Measurements from ENCODE around the gene MAP1B. TPM values are rescaled to one million over a fixed set of nuclear protein-coding genes. Genes with fewer than 3 reads are reported as not detected.

Gene MAP1B
- polyA plus RNA-seq, 1 donor (not counting 4 experiments of a cell fraction or from before 2014, with no cell fraction given): 3.3 TPM

DNA sequence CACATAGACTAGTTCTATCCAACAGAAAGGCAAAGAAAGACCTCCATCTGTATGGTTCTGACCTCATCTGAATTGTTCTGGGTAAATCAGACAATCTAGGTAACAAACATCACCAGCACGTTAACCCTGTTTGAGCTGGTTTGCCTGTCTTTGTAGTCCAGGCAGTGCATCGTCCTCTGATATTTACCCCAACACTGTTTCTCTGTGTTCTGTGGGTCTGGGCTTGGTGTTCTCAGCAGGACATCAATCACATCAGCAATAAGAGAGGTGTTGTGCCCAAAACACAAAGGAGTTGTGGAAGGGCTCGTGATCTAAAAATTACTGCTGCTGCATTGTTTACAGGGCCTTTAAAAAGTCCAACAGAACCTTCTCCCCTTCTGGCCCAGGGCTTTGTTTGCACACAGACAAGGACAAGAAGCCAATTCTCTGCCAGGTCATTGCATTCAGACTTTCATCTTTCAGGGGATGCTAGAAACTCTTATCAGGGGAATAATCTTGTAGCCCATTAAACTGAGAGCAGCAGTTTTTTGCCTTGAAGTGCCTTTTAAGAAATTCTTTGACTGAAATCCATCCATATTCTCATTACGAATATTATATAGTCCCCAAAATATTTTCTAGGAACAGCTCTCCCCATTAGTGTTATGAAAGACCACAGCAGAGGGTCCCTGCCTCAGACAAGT is 30.5 kb upstream of the MAP1B start:
- no peak overlapping the region for H3K4me2 ChIP-seq (ENCODE audit: control insufficient read depth, extremely low read depth, insufficient read depth, low read depth, low read length)
- no peak for TF ChIP-seq EZH2 (IDR thresholded peaks at IDR 0.05; ENCODE audit: low read length)
- TF ChIP-seq, protein P1, sequence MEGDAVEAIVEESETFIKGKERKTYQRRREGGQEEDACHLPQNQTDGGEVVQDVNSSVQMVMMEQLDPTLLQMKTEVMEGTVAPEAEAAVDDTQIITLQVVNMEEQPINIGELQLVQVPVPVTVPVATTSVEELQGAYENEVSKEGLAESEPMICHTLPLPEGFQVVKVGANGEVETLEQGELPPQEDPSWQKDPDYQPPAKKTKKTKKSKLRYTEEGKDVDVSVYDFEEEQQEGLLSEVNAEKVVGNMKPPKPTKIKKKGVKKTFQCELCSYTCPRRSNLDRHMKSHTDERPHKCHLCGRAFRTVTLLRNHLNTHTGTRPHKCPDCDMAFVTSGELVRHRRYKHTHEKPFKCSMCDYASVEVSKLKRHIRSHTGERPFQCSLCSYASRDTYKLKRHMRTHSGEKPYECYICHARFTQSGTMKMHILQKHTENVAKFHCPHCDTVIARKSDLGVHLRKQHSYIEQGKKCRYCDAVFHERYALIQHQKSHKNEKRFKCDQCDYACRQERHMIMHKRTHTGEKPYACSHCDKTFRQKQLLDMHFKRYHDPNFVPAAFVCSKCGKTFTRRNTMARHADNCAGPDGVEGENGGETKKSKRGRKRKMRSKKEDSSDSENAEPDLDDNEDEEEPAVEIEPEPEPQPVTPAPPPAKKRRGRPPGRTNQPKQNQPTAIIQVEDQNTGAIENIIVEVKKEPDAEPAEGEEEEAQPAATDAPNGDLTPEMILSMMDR (optimal IDR thresholded peaks at IDR 0.05 in 1 of 3, IDR thresholded peaks at IDR 0.05 in 1 of 3, conservative IDR thresholded peaks at IDR 0.05 in 1 of 3; ENCODE audit: extremely low read depth in 1 of 3, insufficient read depth in 2 of 3, low read length in 3 of 3): no peak
- H3K27ac ChIP-seq (ENCODE audit: control insufficient read depth, insufficient read depth, low read length): no peak overlapping the region

GRCh38 chr5:72077390-72077789 is 29.9 kb upstream of the MAP1B start:
- Histone ChIP-seq H3K4me3 (ENCODE audit: control insufficient read depth in 2 of 3, extremely low read depth in 1 of 3, insufficient read depth in 2 of 3, low read depth in 1 of 3, low read length in 3 of 3) (no peak overlapping the region), H3K9me3 (ENCODE audit: control insufficient read depth, low read depth, low read length) (no peaks in the 10 kb centered on the region), H3K9ac (ENCODE audit: control insufficient read depth, extremely low read depth, insufficient read depth, low read length) (no peak overlapping the region), H3K27ac (ENCODE audit: control insufficient read depth, insufficient read depth, low read length) (no peak overlapping the region), H3K4me2 (ENCODE audit: control insufficient read depth, extremely low read depth, insufficient read depth, low read depth, low read length) (no peak overlapping the region), H3K36me3 (ENCODE audit: control insufficient read depth in 2 of 2, extremely low read depth in 1 of 2, insufficient read depth in 2 of 2, low read length in 2 of 2) (no peaks in the 10 kb centered on the region), H3K9me1 (ENCODE audit: control insufficient read depth, extremely low read depth, insufficient read depth, low read length) (no peaks in the 10 kb centered on the region), H3K27me3 (ENCODE audit: control insufficient read depth, extremely low read depth, insufficient read depth, low read length) (no peaks in the 10 kb centered on the region), H3K79me2 (ENCODE audit: control insufficient read depth, insufficient read depth, low read length) (no peaks in the 10 kb centered on the region), H3K4me1 (ENCODE audit: control insufficient read depth, extremely low read depth, insufficient read depth, low read length) (no peaks in the 10 kb centered on the region), H4K20me1 (ENCODE audit: control insufficient read depth, extremely low read depth, insufficient read depth, low read length) (no peaks in the 10 kb centered on the region), H2AFZ (ENCODE audit: control insufficient read depth, low read length) (no peak overlapping the region)
- no peak for TF ChIP-seq EZH2 (IDR thresholded peaks at IDR 0.05; ENCODE audit: low read length)
- TF ChIP-seq, protein P1 (optimal IDR thresholded peaks at IDR 0.05 in 1 of 3, IDR thresholded peaks at IDR 0.05 in 1 of 3, conservative IDR thresholded peaks at IDR 0.05 in 1 of 3; ENCODE audit: extremely low read depth in 1 of 3, insufficient read depth in 2 of 3, low read length in 3 of 3): no peak
- dilution Hi-C loops (cut with MboI; ENCODE audit: extremely low pct_ligation_motif_present, low sequenced_read_pairs): no loop called here
- DNase-seq (ENCODE audit: low read depth, low spot score) (no peak), FAIRE-seq (no peak)

More for the DNA sequence above, 30.5 kb upstream of the MAP1B start:
- Histone ChIP-seq H4K20me1 (ENCODE audit: control insufficient read depth, extremely low read depth, insufficient read depth, low read length) (no peaks in the 10 kb centered on the region), H3K79me2 (ENCODE audit: control insufficient read depth, insufficient read depth, low read length) (no peaks in the 10 kb centered on the region), H3K4me3 (ENCODE audit: control insufficient read depth in 2 of 3, extremely low read depth in 1 of 3, insufficient read depth in 2 of 3, low read depth in 1 of 3, low read length in 3 of 3) (no peak overlapping the region), H3K27me3 (ENCODE audit: control insufficient read depth, extremely low read depth, insufficient read depth, low read length) (no peaks in the 10 kb centered on the region), H2AFZ (ENCODE audit: control insufficient read depth, low read length) (no peak overlapping the region), H3K9me3 (ENCODE audit: control insufficient read depth, low read depth, low read length) (no peaks in the 10 kb centered on the region), H3K9me1 (ENCODE audit: control insufficient read depth, extremely low read depth, insufficient read depth, low read length) (no peaks in the 10 kb centered on the region), H3K9ac (ENCODE audit: control insufficient read depth, extremely low read depth, insufficient read depth, low read length) (no peak overlapping the region), H3K4me1 (ENCODE audit: control insufficient read depth, extremely low read depth, insufficient read depth, low read length) (no peaks in the 10 kb centered on the region), H3K36me3 (ENCODE audit: control insufficient read depth in 2 of 2, extremely low read depth in 1 of 2, insufficient read depth in 2 of 2, low read length in 2 of 2) (no peaks in the 10 kb centered on the region)
- no peak for FAIRE-seq
- no peak for DNase-seq (ENCODE audit: low read depth, low spot score)
- dilution Hi-C loops (cut with MboI; ENCODE audit: extremely low pct_ligation_motif_present, low sequenced_read_pairs): no loop called here
